Neuronal stem cell (in vitro differentiated cells): ENCODE measurements around the gene SLC9C1.

Source experiments
- DNase-seq: peaks from one replicate; pipeline ENCODE4 v3.0.0-alpha.2; 2013; ENCODE audit warnings: low spot score
- H2AFZ ChIP-seq: one replicate; pipeline ENCODE4 v1.6.1; 2013; ENCODE audit warnings: mild to moderate bottlenecking, low read length, inconsistent platforms
- H2AK5ac ChIP-seq: 2 replicates; pipeline ENCODE4 v1.6.1; 2013; ENCODE audit warnings: low read depth, mild to moderate bottlenecking, inconsistent platforms, low read length, moderate library complexity, mixed read lengths
- H2BK120ac ChIP-seq: 2 replicates; pipeline ENCODE4 v1.6.1; 2013; ENCODE audit warnings: low read depth, mild to moderate bottlenecking, inconsistent platforms, low read length, moderate library complexity, mixed read lengths
- H2BK12ac ChIP-seq: one replicate; pipeline ENCODE4 v1.6.1; 2013; ENCODE audit warnings: low read length, inconsistent platforms
- H2BK15ac ChIP-seq: 2 replicates; pipeline ENCODE4 v1.6.1; 2013; ENCODE audit warnings: mild to moderate bottlenecking, low read length, inconsistent platforms, mixed read lengths
- H2BK5ac ChIP-seq: one replicate; pipeline ENCODE4 v1.6.1; 2013; ENCODE audit warnings: inconsistent platforms, mild to moderate bottlenecking, low read length, moderate library complexity
- H3K14ac ChIP-seq: one replicate; pipeline ENCODE4 v1.6.1; 2013; ENCODE audit warnings: low read length, inconsistent platforms
- H3K18ac ChIP-seq: 2 replicates; pipeline ENCODE4 v1.6.1; 2013; ENCODE audit warnings: low read length, inconsistent platforms
- H3K23ac ChIP-seq: 2 replicates; pipeline ENCODE4 v1.6.1; 2013; ENCODE audit warnings: low read depth, mild to moderate bottlenecking, mixed read lengths, low read length, inconsistent platforms; ENCODE audit not compliant: poor library complexity
- H3K27ac ChIP-seq: replicated peaks from 3 replicates; pipeline ENCODE4 v1.5.1; 2013; ENCODE audit warnings: low read length, inconsistent platforms
- H3K27me3 ChIP-seq, 3 experiments: 2 replicates each; pipeline ENCODE4 v1.6.1; 2013; ENCODE audit warnings: low read length in 3 of 3, mild to moderate bottlenecking in 2 of 3, inconsistent platforms in 1 of 3, low read depth in 1 of 3, mixed read lengths in 1 of 3, moderate library complexity in 1 of 3; ENCODE audit not compliant: control insufficient read depth in 3 of 3, insufficient read depth in 3 of 3
- H3K36me3 ChIP-seq, 2 donors: replicated peaks in 1 of 2; 2 replicates each; pipeline ENCODE4 v1.6.1; 2013; ENCODE audit warnings: low read length in 2 of 2; ENCODE audit not compliant: control insufficient read depth in 2 of 2, insufficient read depth in 2 of 2
- H3K4ac ChIP-seq: 2 replicates; pipeline ENCODE4 v1.6.1; 2013; ENCODE audit warnings: inconsistent platforms, mild to moderate bottlenecking, low read length, moderate library complexity
- H3K4me1 ChIP-seq, 2 donors: 1 replicate in 1 of 2; 2 replicates in 1 of 2; pipeline ENCODE4 v1.6.1; 2013; ENCODE audit warnings: low read length in 2 of 2, low read depth in 1 of 2; ENCODE audit not compliant: control insufficient read depth in 2 of 2, insufficient read depth in 1 of 2
- H3K4me2 ChIP-seq: one replicate; pipeline ENCODE4 v1.6.1; 2013; ENCODE audit warnings: mild to moderate bottlenecking, low read length, inconsistent platforms; ENCODE audit not compliant: insufficient read depth, poor library complexity, severe bottlenecking
- H3K4me3 ChIP-seq, 2 donors: 2 replicates each; pipeline ENCODE4 v1.5.1; 2013; ENCODE audit warnings: low read length in 2 of 2, mild to moderate bottlenecking in 2 of 2, inconsistent platforms in 1 of 2, moderate library complexity in 1 of 2
- H3K79me1 ChIP-seq: one replicate; pipeline ENCODE4 v1.6.1; 2013; ENCODE audit warnings: low read depth, mild to moderate bottlenecking, inconsistent platforms, low read length, moderate library complexity
- H3K9ac ChIP-seq: one replicate; pipeline ENCODE4 v1.6.1; 2013; ENCODE audit warnings: mild to moderate bottlenecking, low read depth, low read length, inconsistent platforms; ENCODE audit not compliant: poor library complexity
- H3K9me3 ChIP-seq, 2 donors: replicated peaks in 1 of 2; 2 replicates each; pipeline versions ENCODE3 to v1.6.1; 2013; ENCODE audit warnings: low read length in 2 of 2, mild to moderate bottlenecking in 2 of 2, inconsistent platforms in 1 of 2, low read depth in 1 of 2, mixed read lengths in 1 of 2, moderate library complexity in 1 of 2; ENCODE audit not compliant: control insufficient read depth in 2 of 2, insufficient read depth in 1 of 2
- H4K8ac ChIP-seq: one replicate; pipeline ENCODE4 v1.6.1; 2013; ENCODE audit warnings: low read depth, mild to moderate bottlenecking, inconsistent platforms, low read length, moderate library complexity
- H4K91ac ChIP-seq: one replicate; pipeline ENCODE4 v1.6.1; 2013; ENCODE audit warnings: low read length, low read depth, mild to moderate bottlenecking, inconsistent platforms; ENCODE audit not compliant: poor library complexity
- WGBS, 2 donors: extraction: QIAGEN DNeasy Blood & Tissue Kit; methylation state at CpG; one replicate each; pipeline ENCODE4 v1.1.7; 2013; ENCODE audit warnings: missing lambda C conversion rate in 2 of 2, mixed read lengths in 1 of 2; ENCODE audit not compliant: insufficient read length in 2 of 2, insufficient replicate concordance in 1 of 2; ENCODE audit errors: extremely low coverage in 2 of 2; 5-methylcytosine and 5-hydroxymethylcytosine counted together

The SLC9C1 gene

GRCh38 chr3:112136959-112137693, 156.9 kb downstream of the SLC9C1 start:
- DNase-seq = peak; percentile 75
- Histone ChIP-seq H3K4ac (no peak overlapping the region), H3K4me2 (no peak overlapping the region), H4K91ac (no peak overlapping the region), H2AK5ac (no peak overlapping the region), H3K36me3 (no peaks in the 10 kb centered on the region), H2BK15ac (no peak overlapping the region), H3K27me3 (no peaks in the 10 kb centered on the region), H2AFZ (peak overlapping the region; percentile 80), H2BK5ac (no peak overlapping the region), H3K9ac (no peak overlapping the region), H2BK12ac (no peak overlapping the region), H3K23ac (no peak overlapping the region), H3K9me3 (peaks cover 0 to 1% of the 10 kb centered on the region in 2 donors), H3K18ac (no peak overlapping the region), H4K8ac (no peak overlapping the region), H3K4me1 (peaks cover 2 to 8% of the 10 kb centered on the region in 2 donors), H3K27ac (peak overlapping the region; percentile 7), H3K14ac (no peak overlapping the region), H2BK120ac (no peak overlapping the region), H3K4me3 (no peak overlapping the region), H3K79me1 (no peaks in the 10 kb centered on the region)
- WGBS, 2 donors = no CpG with 5 or more reads among the region's 5 CpGs

- Histone ChIP-seq H3K27me3 (no peaks in the 10 kb centered on the region), H2BK120ac (no peak overlapping the region), H2BK12ac (no peak overlapping the region), H3K27ac (no peak overlapping the region), H4K8ac (no peak overlapping the region), H4K91ac (no peak overlapping the region), H3K79me1 (no peaks in the 10 kb centered on the region), H3K4me1 (peaks cover 2 to 8% of the 10 kb centered on the region in 2 donors), H3K9ac (no peak overlapping the region), H2AK5ac (no peak overlapping the region), H3K36me3 (no peaks in the 10 kb centered on the region), H3K4me2 (no peak overlapping the region), H2BK5ac (no peak overlapping the region), H3K23ac (no peak overlapping the region), H3K4ac (no peak overlapping the region), H3K18ac (no peak overlapping the region), H2AFZ (no peak overlapping the region), H2BK15ac (no peak overlapping the region), H3K9me3 (peaks cover 0 to 1% of the 10 kb centered on the region in 2 donors), H3K14ac (no peak overlapping the region), H3K4me3 (no peak overlapping the region)
- no peak for DNase-seq
- WGBS, 2 donors = no CpG with 5 or more reads among the region's 1 CpG
These were observed 158.0 kb downstream of the SLC9C1 start for GRCh38 chr3:112136046-112136445.

- H3K9ac ChIP-seq = no peak overlapping the region
- no peak overlapping the region for H3K23ac ChIP-seq
- WGBS, 2 donors = no CpG with 5 or more reads among the region's 8 CpGs
- no peak overlapping the region for H3K18ac ChIP-seq
- no peaks in the 10 kb centered on the region for H3K36me3 ChIP-seq
- no peak overlapping the region for H2BK5ac ChIP-seq
- no peak overlapping the region for H4K91ac ChIP-seq
- H4K8ac ChIP-seq = no peak overlapping the region
- no peak overlapping the region for H2AK5ac ChIP-seq
- H3K4me3 ChIP-seq = no peak overlapping the region
- no peak overlapping the region for H2BK15ac ChIP-seq
- peaks cover 0 to 1% of the 10 kb centered on the region in 2 donors for H3K9me3 ChIP-seq
- no peak overlapping the region for H3K14ac ChIP-seq
- no peaks in the 10 kb centered on the region for H3K79me1 ChIP-seq
- H3K4me2 ChIP-seq = no peak overlapping the region
- peaks cover 2 to 12% of the 10 kb centered on the region in 2 donors for H3K4me1 ChIP-seq
- no peak overlapping the region for H3K4ac ChIP-seq
- DNase-seq = no peak
- H3K27ac ChIP-seq = no peak overlapping the region
- no peak overlapping the region for H2BK12ac ChIP-seq
- no peak overlapping the region for H2BK120ac ChIP-seq
- H2AFZ ChIP-seq = no peak overlapping the region
- H3K27me3 ChIP-seq = no peaks in the 10 kb centered on the region
These were observed 159.5 kb downstream of the SLC9C1 start for GRCh38 chr3:112134335-112135124.

- WGBS, 2 donors = no CpG with 5 or more reads among the region's 5 CpGs
- Histone ChIP-seq H3K18ac (no peak overlapping the region), H2BK12ac (no peak overlapping the region), H3K9ac (no peak overlapping the region), H2BK15ac (no peak overlapping the region), H3K23ac (no peak overlapping the region), H3K4me1 (peaks cover 8 to 19% of the 10 kb centered on the region in 2 donors), H3K4me2 (no peak overlapping the region), H3K4ac (no peak overlapping the region), H2BK5ac (no peak overlapping the region), H3K36me3 (no peaks in the 10 kb centered on the region), H3K27me3 (no peaks in the 10 kb centered on the region), H4K8ac (no peak overlapping the region), H2AFZ (no peak overlapping the region), H3K79me1 (no peaks in the 10 kb centered on the region), H3K9me3 (peaks cover 0 to 1% of the 10 kb centered on the region in 2 donors), H2AK5ac (no peak overlapping the region), H4K91ac (no peak overlapping the region), H3K27ac (no peak overlapping the region), H2BK120ac (no peak overlapping the region), H3K14ac (no peak overlapping the region), H3K4me3 (no peak overlapping the region)
- no peak for DNase-seq
These were observed 160.2 kb downstream of the SLC9C1 start for GRCh38 chr3:112133626-112134334.
